Dermis microvascular lymphatic vessel endothelial cell (primary cell): Measurements from ENCODE around the gene AGR2. TPM values are rescaled to one million over a fixed set of nuclear protein-coding genes. Genes with fewer than 3 reads are reported as not detected.

ENCODE experiments used
- DNase-seq, 2 donors: peaks; one replicate each; pipeline versions ENCODE4 v3.0.0 to v3.0.0-alpha.2; 2010; ENCODE audit warnings: low read depth in 2 of 2
- total RNA-seq: library from RNA; depleted of rRNA; stranded (reverse); fragments of >200 nt; gene quantifications from 2 replicates; pipeline ENCODE4 v1.2.1, GENCODE V29; 2014

Gene AGR2
- total RNA-seq, 1 donor from 2014 or later = not detected

- no peak for DNase-seq
These were observed 62.3 kb downstream of the AGR2 start for GRCh38 chr7:16742547-16742946.

Other genes starting within 250 kb of the AGR2 start
- gene ANKMY2, start 159.2 kb downstream of the AGR2 start, total RNA-seq = 8.5 and 10.0 TPM in 2 replicates
- 66.8 and 78.4 TPM in 2 replicates for gene BZW2, start 158.8 kb downstream of the AGR2 start, total RNA-seq
- gene TSPAN13, start 51.2 kb downstream of the AGR2 start, total RNA-seq = 37.7 and 42.6 TPM in 2 replicates
- not detected in 2 replicates for gene AGR3, start 77.0 kb upstream of the AGR2 start, total RNA-seq